HCT116 (cell line): Measurements from ENCODE around the gene U2AF1. TPM values are rescaled to one million over a fixed set of nuclear protein-coding genes. Genes with fewer than 3 reads are reported as not detected.
"Not testable (repeated sequence)": the region's sequence is repeated elsewhere in the genome, so short reads cannot be mapped to it uniquely, and the experiment has no call there.

ENCODE experiments used
- ATAC-seq: fragments of 200-7000 bp; cut with Tn5 transposase; 2 replicates; pipeline ENCODE4 v1.9.1; 2020; ENCODE audit warnings: mild to moderate bottlenecking, moderate library complexity
- BruUV-seq: library from RNA; stranded (reverse); fragments of 400-500 nt; replicated peaks from 2 replicates; lab custom pipeline; 2021; lab: Mats Ljungman, UMichigan
- CTCF ChIA-PET: fragments of 300-600 bp; sonication (Branson Sonifier 250); formaldehyde crosslinking; loops from one replicate; lab custom pipeline; 2021; ENCODE audit warnings: antibody characterized with exemption; lab: Charles Lee
- POLR2A ChIA-PET: fragments of 300-600, 350-600 bp; sonication (Branson Sonifier 250); formaldehyde crosslinking; loops from one replicate; lab custom pipeline; 2021; ENCODE audit warnings: antibody characterized with exemption; lab: Charles Lee
- RAD21 ChIA-PET, 2 experiments: fragments of 300-600 bp; sonication (Branson Sonifier 250); formaldehyde crosslinking; loops; one replicate each; lab custom pipeline; 2023; ENCODE audit warnings: low total read pairs in 2 of 2; ENCODE audit not compliant: uncharacterized antibody in 2 of 2, unreplicated experiment in 2 of 2, low non-redundant PET in 1 of 2; lab: Charles Lee
- DNase-seq: peaks from one replicate; pipeline ENCODE4 v3.0.0-alpha.2; 2010; ENCODE audit warnings: low read depth, low spot score
- H2AFZ ChIP-seq: fragments of 200-600 bp; shearing (Covaris generic), sonication (generic); 2 replicates; pipeline ENCODE4 v1.6.1; 2017; ENCODE audit warnings: low read depth, mixed run types, mixed read lengths, antibody characterized with exemption, low read length; ENCODE audit not compliant: poor library complexity, severe bottlenecking
- H3K27ac ChIP-seq: 2 replicates; pipeline ENCODE4 v1.5.1; 2012; ENCODE audit warnings: low read depth, low read length
- H3K27me3 ChIP-seq: fragments of 200-600 bp; sonication (generic); 2 replicates; pipeline ENCODE4 v1.6.1; 2016; ENCODE audit warnings: mixed run types, low read length, mixed read lengths; ENCODE audit not compliant: insufficient read depth
- H3K36me3 ChIP-seq, 2 experiments: fragments of 200-500 bp in 1 of 2; fragments of 200-600 bp in 1 of 2; sonication (Bioruptor generic) in 1 of 2; sonication (generic) in 1 of 2; 2 replicates each; pipeline versions ENCODE4 v1.5.1 to v1.6.1; 2014 to 2016; ENCODE audit warnings: low read length in 2 of 2, inconsistent platforms in 1 of 2, mixed read lengths in 1 of 2, mixed run types in 1 of 2; ENCODE audit not compliant: insufficient read depth in 2 of 2, control insufficient read depth in 1 of 2
- H3K4me1 ChIP-seq, 2 experiments: fragments of 200-600 bp in 1 of 2; sonication (generic) in 1 of 2; 2 replicates each; pipeline versions ENCODE4 v1.5.1 to v1.6.1; 2012 to 2017; ENCODE audit warnings: low read length in 2 of 2, inconsistent platforms in 1 of 2, mild to moderate bottlenecking in 1 of 2, mixed read lengths in 1 of 2, mixed run types in 1 of 2, moderate library complexity in 1 of 2; ENCODE audit not compliant: insufficient read depth in 2 of 2, control insufficient read depth in 1 of 2
- H3K4me2 ChIP-seq: fragments of 200-600 bp; sonication (generic); 2 replicates; pipeline ENCODE4 v1.6.1; 2017; ENCODE audit warnings: mixed run types, low read length, mixed read lengths
- H3K4me3 ChIP-seq, 2 experiments: fragments of 200-600 bp in 1 of 2; sonication (generic) in 1 of 2; replicated peaks in 1 of 2; 2 replicates each; pipeline ENCODE4 v1.5.1; 2011 to 2016; ENCODE audit warnings: low read length in 2 of 2, control low read depth in 1 of 2, low read depth in 1 of 2, mild to moderate bottlenecking in 1 of 2, mixed read lengths in 1 of 2, mixed run types in 1 of 2
- H3K79me2 ChIP-seq: fragments of 200-600 bp; sonication (generic); 2 replicates; pipeline ENCODE4 v1.6.1; 2017; ENCODE audit warnings: mild to moderate bottlenecking, mixed run types, low read length, moderate library complexity, mixed read lengths; ENCODE audit not compliant: insufficient read depth
- H3K9ac ChIP-seq: fragments of 200-600 bp; sonication (generic); 2 replicates; pipeline ENCODE4 v1.6.1; 2016; ENCODE audit warnings: low read length, mixed read lengths
- H3K9me2 ChIP-seq: fragments of 200-600 bp; sonication (generic), shearing (Covaris generic); 2 replicates; pipeline ENCODE4 v1.6.1; 2017; ENCODE audit warnings: mixed run types, mild to moderate bottlenecking, moderate library complexity; ENCODE audit not compliant: insufficient read depth
- H3K9me3 ChIP-seq, 2 experiments: fragments of 200-500 bp in 1 of 2; fragments of 200-600 bp in 1 of 2; sonication (Bioruptor generic) in 1 of 2; sonication (generic) in 1 of 2; 2 replicates each; pipeline ENCODE4 v1.6.1; 2014 to 2017; ENCODE audit warnings: low read length in 2 of 2, mixed read lengths in 2 of 2, inconsistent platforms in 1 of 2, low read depth in 1 of 2, mild to moderate bottlenecking in 1 of 2, mixed run types in 1 of 2, moderate library complexity in 1 of 2; ENCODE audit not compliant: control insufficient read depth in 1 of 2, insufficient read depth in 1 of 2
- H4K20me1 ChIP-seq: fragments of 200-600 bp; sonication (generic), shearing (Covaris generic); 2 replicates; pipeline ENCODE4 v1.6.1; 2017; ENCODE audit warnings: mixed run types, mild to moderate bottlenecking, moderate library complexity; ENCODE audit not compliant: insufficient read depth
- intact Hi-C: fragments of 100-400 bp; cut with micrococcal nuclease; formaldehyde crosslinking; loops from 2 replicates; pipeline ENCODE4 v1.10.0; 2022
- total RNA-seq: library from RNA; stranded (reverse); gene quantifications from one replicate; pipeline ENCODE4 v1.2.1, GENCODE V29; 2021; ENCODE audit not compliant: unreplicated experiment

The U2AF1 gene
- total RNA-seq, 1 experiment from 2014 or later, result 26.1 TPM

DNA sequence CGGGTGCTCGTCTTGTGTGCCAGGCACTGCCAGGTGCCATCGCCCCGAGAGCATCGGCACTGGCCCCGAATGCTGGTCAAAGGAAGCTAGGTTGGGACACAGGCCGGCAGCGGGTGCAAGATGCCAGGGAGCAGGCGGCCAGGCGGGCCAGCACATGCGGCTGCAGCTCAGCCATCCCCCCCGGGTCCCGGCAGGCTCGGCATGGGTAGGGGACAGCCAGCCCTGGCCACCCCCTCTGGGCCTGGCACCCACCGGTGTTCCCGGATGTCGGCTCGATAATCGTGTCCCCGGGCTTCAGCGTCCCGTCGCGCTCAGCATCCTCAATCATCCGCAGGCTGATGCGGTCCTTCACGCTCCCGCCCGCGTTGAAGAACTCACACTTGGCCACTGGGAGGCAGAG is 41.4 kb downstream of the U2AF1 start:
- H3K27ac ChIP-seq, intact Hi-C loops, H3K9ac ChIP-seq, H3K4me3 ChIP-seq, ATAC-seq, DNase-seq, POLR2A ChIA-PET, H3K9me2 ChIP-seq, H2AFZ ChIP-seq, RAD21 ChIA-PET, CTCF ChIA-PET, H3K79me2 ChIP-seq, H3K36me3 ChIP-seq, BruUV-seq, H3K27me3 ChIP-seq, H3K4me2 ChIP-seq, H4K20me1 ChIP-seq, H3K4me1 ChIP-seq, H3K9me3 ChIP-seq: not testable (repeated sequence)

DNA sequence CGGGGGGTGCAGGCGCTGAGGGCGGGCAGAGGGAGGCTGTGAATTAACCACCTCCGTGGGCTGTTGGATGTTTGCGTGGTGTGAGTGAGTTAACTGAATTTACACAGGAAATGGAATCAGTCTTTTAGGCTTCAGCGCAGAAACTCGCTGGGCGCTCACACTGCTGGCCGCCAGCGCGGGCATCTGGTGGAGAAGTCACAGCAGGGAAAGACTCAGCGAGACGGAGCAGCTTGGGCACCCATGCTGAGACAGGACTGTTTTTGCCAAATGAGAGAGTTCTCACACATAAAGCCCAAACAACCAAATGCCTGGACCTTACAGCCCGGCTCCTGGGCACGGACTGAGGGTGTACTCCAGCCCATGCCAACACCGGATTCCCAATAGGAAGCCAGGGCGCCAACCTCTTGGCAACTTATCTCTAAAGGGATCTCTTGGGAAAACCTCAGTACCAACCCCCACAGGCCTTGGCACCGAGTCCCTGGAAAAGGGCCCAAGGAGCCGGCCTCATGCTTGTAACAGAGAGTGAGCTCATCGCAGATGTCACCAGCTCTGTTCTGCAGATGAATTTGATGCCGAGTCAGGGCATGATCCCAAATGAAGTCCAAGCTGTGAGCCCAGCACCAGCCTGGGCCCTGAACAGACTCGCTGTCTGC is 43.0 kb downstream of the U2AF1 start:
- H2AFZ ChIP-seq, H3K27me3 ChIP-seq, H3K9me2 ChIP-seq, intact Hi-C loops, H3K27ac ChIP-seq, POLR2A ChIA-PET, DNase-seq, H3K9ac ChIP-seq, H3K4me3 ChIP-seq, H4K20me1 ChIP-seq, ATAC-seq, CTCF ChIA-PET, BruUV-seq, H3K4me1 ChIP-seq, H3K4me2 ChIP-seq, H3K79me2 ChIP-seq, H3K9me3 ChIP-seq, RAD21 ChIA-PET, H3K36me3 ChIP-seq: not testable (repeated sequence)

DNA sequence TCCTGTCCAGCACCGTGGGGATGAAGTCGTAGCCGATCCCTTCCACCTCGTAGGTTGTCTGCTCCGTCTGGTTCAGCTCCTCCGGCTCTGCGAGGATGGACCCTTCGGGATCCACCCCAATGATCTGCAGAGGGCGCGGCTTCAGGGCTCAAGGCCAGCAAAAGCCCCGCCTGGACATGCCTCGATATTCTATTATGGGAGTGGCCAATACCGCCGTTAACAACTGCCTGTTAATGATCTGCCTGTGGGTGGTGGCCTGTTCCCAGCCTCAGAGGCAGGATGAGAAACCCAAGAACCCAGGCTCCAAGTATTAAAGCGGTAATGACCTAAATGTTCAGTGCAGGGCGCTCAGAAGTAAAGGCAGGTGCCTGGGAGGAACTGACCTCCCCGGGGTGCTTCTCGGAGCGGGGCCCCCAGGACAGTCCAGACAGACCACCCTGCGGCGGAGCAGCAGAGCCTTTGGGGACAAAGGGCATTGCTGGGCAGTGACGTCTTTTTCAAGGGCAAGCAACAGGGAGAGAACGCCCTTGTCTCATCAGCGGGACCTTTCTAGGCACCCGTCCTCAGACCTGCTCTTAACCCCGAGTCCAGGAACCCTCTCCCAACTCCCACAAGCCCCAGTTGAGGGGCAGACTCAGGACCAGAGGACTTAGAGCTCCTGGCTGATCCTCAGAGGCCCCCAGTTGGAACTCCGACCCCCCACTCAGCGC is 44.3 kb downstream of the U2AF1 start:
- H3K4me3 ChIP-seq, H3K9me2 ChIP-seq, intact Hi-C loops, H3K27me3 ChIP-seq, H3K9ac ChIP-seq, BruUV-seq, H3K79me2 ChIP-seq, H3K9me3 ChIP-seq, ATAC-seq, H4K20me1 ChIP-seq, H3K36me3 ChIP-seq, RAD21 ChIA-PET, H3K4me2 ChIP-seq, H3K27ac ChIP-seq, H3K4me1 ChIP-seq, DNase-seq, H2AFZ ChIP-seq, POLR2A ChIA-PET, CTCF ChIA-PET: not testable (repeated sequence)

DNA sequence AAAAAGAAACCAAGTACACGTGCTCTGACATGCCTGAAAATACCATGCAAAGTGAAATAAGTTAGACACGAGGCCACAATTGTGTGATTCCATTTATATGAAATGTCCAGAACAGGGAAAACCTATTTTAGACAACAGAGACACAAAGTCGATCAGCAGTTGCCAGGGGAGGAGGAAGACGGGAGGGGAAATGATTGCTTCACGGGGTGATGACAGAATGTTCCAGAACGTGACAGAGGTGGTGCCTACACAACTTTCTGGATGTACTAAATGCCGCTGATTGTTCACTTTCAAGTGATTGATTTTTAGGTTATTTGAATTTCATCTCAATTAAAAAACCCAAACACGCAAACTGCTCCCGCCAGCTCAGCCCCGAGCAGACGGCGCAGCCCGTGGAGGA is 54.3 kb downstream of the U2AF1 start:
- H3K36me3 ChIP-seq, H2AFZ ChIP-seq, H3K27me3 ChIP-seq, ATAC-seq, H3K4me3 ChIP-seq, BruUV-seq, POLR2A ChIA-PET, H3K9me3 ChIP-seq, CTCF ChIA-PET, intact Hi-C loops, H3K4me1 ChIP-seq, H3K9ac ChIP-seq, DNase-seq, H3K9me2 ChIP-seq, H3K79me2 ChIP-seq, H4K20me1 ChIP-seq, H3K4me2 ChIP-seq, RAD21 ChIA-PET, H3K27ac ChIP-seq: not testable (repeated sequence)
